Subcutaneous adipose tissue (tissue), 4 donors: ENCODE data around the gene RHEX. TPM values are rescaled to one million over a fixed set of nuclear protein-coding genes. Genes with fewer than 3 reads are reported as not detected.

Experiments
- CTCF ChIP-seq: fragments of 450-650 bp; IDR thresholded peaks from one replicate; pipeline ENCODE4 v1.5.1; 2016; ENCODE audit warnings: low read depth, mild to moderate bottlenecking, control low read depth, antibody characterized with exemption, moderate library complexity
- total RNA-seq, 4 donors: library from RNA; depleted of rRNA; stranded (reverse); fragments of >200 nt; gene quantifications; one replicate each; pipeline ENCODE4 v1.1.0, GENCODE V29; 2016

Gene RHEX
- total RNA-seq, 4 donors from 2014 or later, result 5.1 to 9.9 (median 5.7) TPM; not detected in 1

- no peak for TF ChIP-seq CTCF
Observed at GRCh38 chr1:206040328-206040727, 12.6 kb upstream of the RHEX start.

GRCh38 chr1:206041640-206042039 lies 11.3 kb upstream of the RHEX start:
- TF ChIP-seq CTCF, result no peak

GRCh38 chr1:206047271-206047670 lies 5.7 kb upstream of the RHEX start:
- TF ChIP-seq CTCF, result no peak

GRCh38 chr1:206048582-206048981 lies 4.4 kb upstream of the RHEX start:
- TF ChIP-seq CTCF, result no peak

GRCh38 chr1:206049293-206049692 lies 3.7 kb upstream of the RHEX start:
- TF ChIP-seq CTCF, result no peak

- TF ChIP-seq CTCF, result no peak
Observed at GRCh38 chr1:206049919-206050600, 2.9 kb upstream of the RHEX start.

- TF ChIP-seq CTCF, result no peak
Observed at GRCh38 chr1:206050655-206051235, 2.2 kb upstream of the RHEX start.
